Anterior cingulate cortex (tissue), 58 donors: ENCODE measurements around the gene KLHL2.
"Not testable (repeated sequence)": the region's sequence is repeated elsewhere in the genome, so short reads cannot be mapped to it uniquely, and the experiment has no call there.

Experiments
- DNase-seq, 58 donors: peaks; one replicate each; lab custom pipeline; 2025; lab: John Stamatoyannopoulos, UW

The KLHL2 gene, protein sequence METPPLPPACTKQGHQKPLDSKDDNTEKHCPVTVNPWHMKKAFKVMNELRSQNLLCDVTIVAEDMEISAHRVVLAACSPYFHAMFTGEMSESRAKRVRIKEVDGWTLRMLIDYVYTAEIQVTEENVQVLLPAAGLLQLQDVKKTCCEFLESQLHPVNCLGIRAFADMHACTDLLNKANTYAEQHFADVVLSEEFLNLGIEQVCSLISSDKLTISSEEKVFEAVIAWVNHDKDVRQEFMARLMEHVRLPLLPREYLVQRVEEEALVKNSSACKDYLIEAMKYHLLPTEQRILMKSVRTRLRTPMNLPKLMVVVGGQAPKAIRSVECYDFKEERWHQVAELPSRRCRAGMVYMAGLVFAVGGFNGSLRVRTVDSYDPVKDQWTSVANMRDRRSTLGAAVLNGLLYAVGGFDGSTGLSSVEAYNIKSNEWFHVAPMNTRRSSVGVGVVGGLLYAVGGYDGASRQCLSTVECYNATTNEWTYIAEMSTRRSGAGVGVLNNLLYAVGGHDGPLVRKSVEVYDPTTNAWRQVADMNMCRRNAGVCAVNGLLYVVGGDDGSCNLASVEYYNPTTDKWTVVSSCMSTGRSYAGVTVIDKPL

DNA sequence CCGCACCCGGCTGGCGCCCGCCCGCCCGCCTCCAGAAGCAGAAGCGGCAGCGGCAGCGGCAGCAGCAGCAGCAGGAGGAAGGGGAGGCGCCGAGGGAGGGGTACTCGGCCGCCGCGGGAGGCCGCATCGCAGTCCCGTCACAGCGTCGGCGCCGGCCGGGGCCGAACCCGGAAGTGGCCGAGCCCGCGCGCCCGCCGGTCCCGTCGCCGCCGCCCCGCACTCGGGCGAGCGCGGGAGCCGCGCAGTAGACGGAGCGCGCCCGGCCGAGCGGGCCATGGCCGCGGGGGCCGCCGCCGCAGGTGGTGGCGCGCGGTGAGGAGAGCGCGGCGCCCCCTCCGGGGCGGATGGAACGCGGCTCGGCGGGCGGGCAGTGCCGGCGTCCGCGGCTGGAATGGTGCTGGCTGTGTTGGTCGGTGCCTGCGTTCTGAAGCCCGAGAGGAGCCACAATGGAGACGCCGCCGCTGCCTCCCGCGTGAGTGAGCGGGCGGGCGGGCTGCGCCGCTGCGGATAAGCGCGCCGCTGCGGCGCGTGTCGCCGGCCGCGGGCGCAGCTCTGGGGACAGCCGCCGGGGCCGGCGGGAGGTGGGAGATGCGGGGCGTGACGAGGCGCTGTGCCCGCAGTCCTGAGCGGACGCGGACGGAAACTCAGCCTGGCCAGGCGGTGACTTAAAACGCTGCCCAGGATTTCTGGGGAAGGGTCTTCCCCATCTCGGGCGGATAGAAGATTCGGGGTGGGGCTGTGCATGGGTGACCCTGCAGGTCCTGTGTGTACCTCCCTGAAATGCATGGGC, at the start of gene KLHL2:
KLHL2 (plus strand) TSS at position 131 of the 790 bp plus-strand sequence; CDS start at position 447, 316 bp downstream.
- peak in 55 of 58 donors; percentile 23 to 85 (median 71) for DNase-seq

DNA sequence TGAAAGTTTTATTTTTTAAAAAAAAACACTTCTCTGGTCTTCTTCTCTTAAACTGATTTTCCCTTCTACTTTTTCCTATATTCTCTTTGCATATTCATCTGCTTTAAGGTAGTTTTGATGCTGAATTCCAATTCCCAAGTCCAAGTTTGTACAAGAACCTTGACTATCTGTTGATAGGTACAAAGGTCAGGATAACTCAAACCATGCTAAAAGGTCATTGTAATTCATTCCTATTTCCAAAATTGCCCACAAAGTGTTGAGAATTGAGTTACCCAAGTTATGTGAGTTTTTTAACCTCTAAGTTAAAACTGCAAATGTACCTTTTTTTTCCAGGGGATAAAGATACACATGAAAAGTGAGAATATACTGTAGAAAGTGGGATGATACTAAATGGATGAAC, 48.6 kb upstream of the KLHL2 start:
- no peak for DNase-seq

DNA sequence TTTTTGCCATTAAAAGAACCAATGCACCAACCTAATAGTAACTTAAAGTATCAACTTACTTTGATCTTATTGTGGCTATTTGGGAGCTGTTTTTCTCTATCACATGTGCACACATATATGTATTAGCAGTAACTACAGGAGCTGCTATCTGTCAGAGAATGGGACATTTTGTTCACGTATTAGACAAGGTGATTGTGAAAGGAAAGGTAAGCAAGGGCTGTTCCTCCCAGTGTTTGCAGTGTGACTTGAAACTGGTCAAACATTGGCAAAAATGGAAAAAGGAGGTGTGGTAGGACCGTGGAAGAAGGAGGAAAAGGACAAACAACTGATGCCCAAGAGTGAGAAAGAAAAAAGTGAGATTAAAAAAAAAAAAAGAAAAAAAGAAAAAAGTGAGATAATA, 43.1 kb upstream of the KLHL2 start:
- DNase-seq: no peak

DNA sequence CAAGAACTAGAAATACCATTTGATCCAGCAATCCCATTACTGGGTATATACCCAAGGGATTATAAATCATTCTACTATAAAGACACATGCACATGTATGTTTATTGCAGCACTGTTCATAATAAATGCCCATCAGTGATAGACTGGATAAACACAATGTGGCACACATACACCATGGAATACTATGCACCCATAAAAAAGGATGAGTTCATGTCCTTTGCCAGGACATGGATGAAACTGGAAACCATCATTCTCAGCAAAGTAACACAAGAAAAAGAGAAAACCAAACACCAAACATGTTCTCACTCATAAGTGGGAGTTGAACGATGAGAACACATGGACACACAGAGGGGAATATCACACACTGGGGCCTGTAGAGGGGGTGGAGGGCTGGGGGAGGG, 40.5 kb upstream of the KLHL2 start:
- not testable (repeated sequence) for DNase-seq

DNA sequence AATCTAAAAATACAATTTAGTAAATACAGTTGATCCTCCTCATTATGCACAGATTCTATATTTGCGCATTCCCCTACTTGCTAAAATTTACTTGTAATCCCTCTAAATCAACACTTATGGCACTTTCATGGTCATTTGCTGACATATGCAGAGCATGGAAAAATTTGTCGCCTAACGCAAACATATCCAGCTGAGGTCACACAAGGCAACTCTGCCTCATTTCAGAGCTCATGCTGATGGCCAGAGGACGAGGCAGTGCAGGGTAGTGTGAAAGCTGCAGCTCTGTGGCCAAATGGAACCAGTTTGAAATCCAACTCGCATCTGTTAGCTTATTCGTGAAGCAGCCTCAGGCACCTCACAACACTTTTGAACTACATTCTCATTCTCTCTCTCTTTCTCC, 39.7 kb upstream of the KLHL2 start:
- no peak for DNase-seq

DNA sequence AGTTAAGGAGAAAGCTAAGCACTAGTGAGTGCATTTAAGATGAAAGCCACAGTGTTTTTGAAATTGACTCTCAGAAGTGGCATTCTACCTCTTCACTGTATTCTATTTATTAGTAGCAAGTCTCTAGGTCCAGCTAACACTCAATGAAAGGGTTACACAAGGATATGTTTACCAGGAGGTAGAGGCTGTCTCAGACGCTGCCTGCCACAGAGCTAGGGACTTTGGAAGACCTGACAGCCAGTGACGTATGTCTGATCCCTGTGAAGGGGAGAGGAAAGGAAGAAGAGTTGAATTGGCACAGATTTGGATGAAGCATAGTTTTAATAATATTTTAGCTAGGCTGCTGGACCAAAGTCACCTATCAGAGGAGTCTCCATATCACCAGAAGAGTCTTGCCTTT, 36.5 kb upstream of the KLHL2 start:
- no peak for DNase-seq

DNA sequence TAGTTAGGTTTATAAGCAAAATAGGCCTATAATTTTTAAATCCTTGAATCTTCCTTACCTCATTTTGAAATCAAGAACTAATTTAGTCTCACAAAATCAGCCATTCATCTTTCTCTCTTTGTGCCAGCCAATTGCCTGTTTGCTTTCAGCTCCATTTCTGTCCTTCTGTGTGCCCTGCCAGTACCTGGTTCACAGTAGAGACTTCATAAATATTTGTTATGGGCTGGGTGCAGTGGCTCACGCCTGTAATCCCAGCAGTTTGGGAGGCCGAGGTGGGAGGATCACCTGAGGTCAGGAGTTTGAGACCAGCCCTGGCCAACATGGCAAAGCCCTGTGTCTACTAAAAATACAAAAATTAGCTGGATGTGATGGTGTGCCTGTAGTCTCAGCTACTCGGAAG, 31.9 kb upstream of the KLHL2 start:
- DNase-seq: not testable (repeated sequence)

DNA sequence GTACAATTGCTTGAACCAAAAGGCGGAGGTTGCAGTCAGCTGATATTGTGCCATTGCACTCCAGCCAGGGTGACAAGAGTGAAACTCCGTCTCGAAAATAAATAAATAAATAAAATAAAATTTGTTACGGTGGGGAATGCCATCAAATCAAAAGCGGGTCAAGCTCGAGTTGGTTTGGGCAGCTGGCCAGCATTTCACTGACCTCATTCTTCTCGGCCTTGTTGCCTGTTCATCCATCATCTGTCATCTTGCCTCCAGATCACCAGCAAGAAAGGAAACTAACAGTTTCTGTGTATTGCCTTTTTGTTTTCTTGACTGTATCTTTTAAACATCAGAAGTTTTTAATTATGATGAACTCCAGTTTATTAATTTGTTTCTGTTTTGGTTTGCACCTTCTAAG, 31.5 kb upstream of the KLHL2 start:
- no peak for DNase-seq

DNA sequence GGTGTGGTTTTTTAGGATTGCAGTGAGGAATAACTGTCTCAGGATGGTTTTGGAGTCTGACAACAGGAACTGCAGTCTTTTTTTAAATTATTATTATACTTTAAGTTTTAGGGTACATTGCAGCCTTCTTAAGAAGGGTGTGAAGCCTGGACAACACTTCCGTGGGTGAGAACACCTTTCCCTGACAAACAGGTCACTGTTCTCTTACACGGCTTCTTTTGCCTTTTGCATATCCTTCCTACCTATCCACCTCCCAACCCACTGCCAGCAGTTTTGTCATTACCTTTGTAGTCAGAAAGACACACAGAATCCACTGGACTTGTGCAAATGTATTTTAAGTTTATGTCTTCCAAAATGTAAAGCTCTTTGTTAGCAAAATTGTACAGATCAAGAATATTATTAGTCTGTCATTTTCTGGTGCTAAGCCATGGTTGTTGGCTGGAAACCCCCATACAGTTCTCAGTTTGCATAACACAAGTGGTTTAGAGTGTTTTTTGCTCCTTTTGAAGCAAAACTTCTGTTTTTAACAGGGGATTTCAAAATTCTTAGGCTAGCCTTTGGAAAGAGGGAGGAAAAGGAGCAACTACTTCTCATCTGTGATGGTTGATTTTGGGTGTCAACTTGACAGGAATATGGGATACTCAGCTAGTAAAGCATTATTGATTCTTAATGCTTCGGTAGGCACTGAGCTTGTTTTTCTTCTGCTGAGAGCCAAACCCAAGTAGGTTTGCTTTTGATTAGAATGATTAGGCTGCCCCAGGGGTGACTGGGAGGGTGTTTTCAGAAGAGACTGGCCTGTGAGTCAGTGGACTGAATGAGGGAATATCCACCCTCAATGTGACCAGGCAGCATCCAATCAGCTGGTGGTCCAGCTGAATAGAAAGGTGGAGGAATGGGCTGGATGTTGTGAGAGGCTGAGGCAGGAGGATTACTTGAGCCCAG, 29.4 kb upstream of the KLHL2 start:
- no peak for DNase-seq

DNA sequence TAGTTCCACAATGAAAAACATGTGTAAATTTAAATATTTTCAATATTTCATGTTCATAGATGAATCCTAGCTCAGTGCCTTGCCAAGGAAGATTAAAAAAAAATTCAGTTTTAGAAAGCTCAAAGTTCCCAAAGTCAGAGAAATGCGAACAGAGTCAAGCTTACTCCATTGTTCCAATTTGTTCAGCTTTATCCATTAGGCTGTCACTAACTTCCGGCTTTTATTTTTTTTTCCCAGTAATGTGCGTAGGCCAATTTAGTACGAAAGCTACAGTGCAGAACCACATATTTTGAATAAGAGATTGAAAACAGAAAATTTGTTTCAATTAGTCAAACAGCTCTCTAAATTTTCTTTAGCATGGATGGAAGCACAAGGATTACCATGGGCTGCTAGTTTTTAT, 23.1 kb upstream of the KLHL2 start:
- DNase-seq: no peak

DNA sequence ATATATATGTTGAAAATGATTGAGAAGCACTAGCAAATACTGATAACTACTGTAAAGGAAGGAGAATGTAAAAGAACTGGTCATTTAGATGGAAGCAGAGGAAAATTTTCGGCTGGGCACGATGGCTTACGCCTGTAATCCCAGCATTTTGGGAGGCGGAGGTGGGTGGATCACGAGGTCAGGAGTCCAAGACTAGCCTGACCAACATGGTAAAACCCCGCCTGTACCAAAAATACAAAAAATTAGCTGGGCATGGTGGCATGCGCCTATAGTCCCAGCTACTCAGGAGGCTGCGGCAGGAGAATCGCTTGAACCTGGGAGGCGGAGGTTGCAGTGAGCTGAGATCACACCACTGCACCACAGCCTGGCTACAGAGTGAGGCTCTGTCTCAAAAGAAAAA, 22.4 kb upstream of the KLHL2 start:
- not testable (repeated sequence) for DNase-seq

DNA sequence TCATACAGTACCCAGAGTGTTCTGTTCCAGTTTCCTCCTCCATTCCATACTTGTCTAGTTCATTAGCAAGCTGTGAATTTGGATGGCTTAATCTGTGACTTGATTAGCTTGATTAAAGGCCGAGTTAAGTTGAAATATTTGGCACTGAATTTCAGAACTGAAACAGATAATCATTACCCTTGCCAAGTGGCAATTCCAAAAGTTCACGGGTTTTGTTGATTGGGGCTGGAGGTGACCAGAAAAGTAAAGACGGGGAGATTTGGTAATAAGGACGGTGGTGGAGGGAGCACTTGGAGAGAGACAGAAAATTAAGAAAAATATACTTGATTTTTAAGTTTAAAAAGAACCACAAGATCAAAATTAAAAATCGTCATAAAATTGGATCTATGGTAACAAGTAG, 21.9 kb upstream of the KLHL2 start:
- no peak for DNase-seq

DNA sequence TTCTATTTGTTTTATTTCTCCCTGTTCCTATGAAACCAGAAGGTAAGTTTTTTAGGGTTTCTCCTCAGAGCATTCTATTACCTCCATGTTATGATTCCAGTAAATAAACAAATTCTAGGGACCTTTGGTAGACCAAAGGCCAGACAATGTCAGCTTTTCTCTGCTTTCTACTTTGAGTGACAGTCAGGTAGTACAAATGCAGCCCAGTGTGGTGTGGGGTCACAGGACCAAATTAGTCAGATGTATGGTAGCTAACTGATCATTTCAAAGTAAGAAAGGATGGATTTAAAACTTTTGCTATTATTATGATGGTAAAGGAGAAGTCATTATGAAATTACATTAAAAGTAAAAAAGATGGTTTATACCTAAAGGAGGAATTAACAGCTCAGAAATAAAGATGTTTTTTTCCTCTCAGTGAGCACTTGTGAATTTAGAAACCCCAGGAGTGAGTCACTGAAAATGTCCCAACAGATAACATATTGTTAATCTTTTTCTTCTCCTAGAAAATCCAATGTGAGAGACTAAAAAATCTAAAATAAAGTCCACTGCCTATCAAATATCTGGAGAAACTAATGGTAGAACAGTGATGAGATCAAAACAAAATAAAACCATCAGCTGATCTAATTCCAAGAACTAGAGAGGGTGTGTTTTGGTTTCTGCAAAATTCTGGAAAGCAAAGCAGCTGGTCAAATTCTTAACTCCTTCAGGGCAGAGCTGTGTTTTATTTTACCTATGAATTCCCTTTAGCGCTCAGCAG, 16.6 kb upstream of the KLHL2 start:
- DNase-seq: no peak

DNA sequence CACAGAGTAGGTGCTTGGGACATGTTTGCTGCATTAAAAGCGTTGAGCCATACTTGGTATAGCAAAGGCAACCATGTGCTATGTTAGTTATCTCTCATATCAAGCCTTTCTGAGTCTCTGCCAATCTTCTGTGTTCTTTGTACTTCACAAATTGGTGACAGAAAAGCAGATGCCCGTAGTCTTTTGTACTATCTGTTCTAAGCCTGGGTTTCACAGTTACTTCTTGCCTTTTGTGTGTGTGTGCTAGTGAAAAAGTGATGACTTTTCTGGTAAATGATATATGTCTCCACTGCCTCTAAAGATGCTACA, 16.1 kb upstream of the KLHL2 start:
- peak in 1 of 58 donors; percentile 4 for DNase-seq

DNA sequence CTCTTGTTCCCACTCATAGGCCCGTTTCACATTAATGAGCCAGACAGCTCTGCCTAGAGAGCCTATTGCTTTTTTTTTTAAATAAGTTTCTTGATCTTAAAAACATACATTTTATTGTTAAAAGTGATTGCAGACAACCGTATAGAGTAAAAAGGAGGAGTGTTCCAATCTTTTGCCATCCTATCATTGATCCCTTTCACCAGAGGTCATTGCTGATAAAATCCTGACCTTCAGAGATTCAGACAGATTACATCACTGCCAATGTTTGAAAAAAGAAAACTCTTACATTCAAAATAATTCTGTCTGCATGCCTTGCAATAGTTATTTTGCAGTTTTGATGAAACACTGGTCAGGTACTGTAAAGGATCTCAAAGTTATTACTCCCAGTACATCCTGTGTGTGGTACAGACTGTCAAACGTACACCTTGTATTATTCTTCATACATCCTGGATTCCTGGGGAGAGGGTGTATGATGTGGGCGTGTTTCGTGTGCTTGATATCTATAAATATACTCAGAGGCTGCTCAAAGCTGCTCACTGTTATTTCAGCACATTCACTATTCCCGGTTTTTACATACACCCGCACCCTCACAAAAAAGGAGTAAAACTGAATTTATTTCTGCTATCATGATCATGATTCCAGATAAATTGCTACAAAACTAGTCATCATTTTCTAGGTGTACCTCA, 15.4 kb upstream of the KLHL2 start:
- DNase-seq: peak in 1 of 58 donors; percentile 1

DNA sequence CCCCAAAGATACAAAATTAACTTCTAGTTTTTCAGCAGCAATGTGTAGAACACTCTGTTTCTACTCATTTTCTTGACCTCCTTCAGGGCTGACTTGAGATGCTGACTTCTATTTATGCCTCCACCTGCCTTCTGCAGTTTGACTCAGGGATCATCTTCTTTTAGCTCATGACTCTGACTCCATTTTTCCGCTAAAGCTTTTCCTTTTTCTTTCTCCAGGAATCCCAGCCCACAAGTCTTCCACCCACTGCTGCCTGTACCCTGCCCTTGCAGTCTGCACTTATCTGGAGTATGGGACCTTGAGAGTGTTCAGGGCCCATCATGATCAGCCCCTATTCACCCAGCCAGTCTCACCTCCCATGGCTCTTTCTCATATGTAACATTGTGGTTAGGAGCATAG, 14.9 kb upstream of the KLHL2 start:
- no peak for DNase-seq

DNA sequence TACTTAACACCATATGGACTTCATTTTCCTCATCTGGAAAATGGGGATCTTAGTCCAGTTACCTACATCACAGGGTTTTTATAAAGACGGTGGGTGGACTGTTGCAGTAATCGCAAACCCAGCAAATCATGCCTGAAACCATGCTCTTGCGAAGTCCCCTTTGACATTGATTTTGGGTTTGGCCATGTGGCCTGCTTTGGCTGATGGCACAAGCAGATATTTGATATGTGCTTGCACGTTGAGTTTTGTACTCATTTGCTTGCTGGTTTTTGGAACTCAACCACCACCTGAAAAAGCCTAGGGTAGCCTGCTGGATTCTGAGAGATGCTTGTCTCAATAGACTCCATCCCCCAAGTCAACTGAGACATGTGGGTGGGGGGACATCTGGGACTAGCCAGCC, 14.4 kb upstream of the KLHL2 start:
- no peak for DNase-seq

DNA sequence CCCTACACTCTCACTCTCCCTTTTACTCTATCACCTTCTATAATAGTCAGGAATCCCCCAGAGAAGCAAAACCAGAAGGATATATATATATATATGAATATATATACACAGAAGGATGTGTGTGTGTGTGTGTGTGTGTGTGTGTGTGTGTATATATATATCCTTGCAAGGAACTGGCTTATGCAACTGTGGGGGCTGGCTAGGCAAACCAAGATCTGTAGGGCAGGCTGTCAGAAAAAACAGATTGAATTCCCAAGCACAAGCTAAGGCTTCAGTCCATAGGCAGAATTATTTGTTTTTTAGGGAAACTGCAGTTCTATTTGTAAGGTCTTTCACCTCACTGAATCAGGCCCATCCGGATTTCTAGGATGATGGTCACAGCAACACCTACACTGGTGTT, 13.0 kb upstream of the KLHL2 start:
- DNase-seq: peak in 6 of 58 donors; percentile 3 to 51 (median 20)

DNA sequence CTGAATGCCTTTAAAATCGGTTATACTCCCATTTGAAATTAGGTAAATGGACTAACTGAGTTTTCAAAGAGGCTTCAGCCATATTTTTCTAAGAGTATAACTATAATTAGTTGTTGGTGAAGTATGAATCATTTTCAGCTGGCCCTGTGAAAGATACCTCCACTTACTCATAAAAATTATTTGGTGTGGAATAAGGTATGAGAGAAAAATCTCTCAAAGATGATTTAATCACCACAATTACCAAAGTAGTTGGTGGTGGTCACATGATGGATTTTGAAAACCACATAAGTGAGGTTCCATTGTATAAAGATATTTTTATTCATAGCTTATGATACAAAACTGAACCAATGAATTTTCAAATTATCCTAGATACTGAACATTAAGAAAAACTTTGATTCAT, 9.0 kb upstream of the KLHL2 start:
- DNase-seq: no peak
